ENCODE measurements around the gene LRMDA. TPM values are rescaled to one million over a fixed set of nuclear protein-coding genes. Genes with fewer than 3 reads are reported as not detected.

The LRMDA gene
- total and polyA plus RNA-seq, 4 experiments from 2014 or later: not detected

GRCh38 chr10:76210211-76210610, 778.8 kb downstream of the LRMDA start:
- DNase-seq: no peak
- Histone ChIP-seq H3K36me3 (ENCODE audit: insufficient read depth, low read length) (no peaks in the 10 kb centered on the region), H3K4me1 (ENCODE audit: insufficient read depth, low read length) (no peaks in the 10 kb centered on the region), H3K27ac (ENCODE audit: low read depth, low read length) (no peak overlapping the region), H3K9me3 (ENCODE audit: control insufficient read depth in 1 of 2, low read length in 2 of 2) (no peaks in the 10 kb centered on the region), H3K27me3 (ENCODE audit: insufficient read depth, low read length) (no peaks in the 10 kb centered on the region), H3K4me3 (ENCODE audit: low read length in 2 of 2) (no peak overlapping the region)
- Mint-ChIP-seq H3K9me3 (peaks cover 0 to 3% (median 0%) of the 10 kb centered on the region in 8 donors), H3K4me3 (no peak overlapping the region), H3K27me3 (no peaks in the 10 kb centered on the region), H3K4me1 (no peaks in the 10 kb centered on the region), H3K36me3 (no peaks in the 10 kb centered on the region), H3K27ac (no peak overlapping the region)
- intact Hi-C loops (cut with micrococcal nuclease): no loop called here
- CTCF ChIA-PET (ENCODE audit: partially characterized antibody): no interaction called here
- POLR2A ChIA-PET (ENCODE audit: partially characterized antibody): no interaction called here

- no peak for DNase-seq
- H3K27ac Mint-ChIP-seq: no peak overlapping the region
- Histone ChIP-seq H3K27me3 (ENCODE audit: insufficient read depth, low read length) (no peaks in the 10 kb centered on the region), H3K9me3 (ENCODE audit: control insufficient read depth in 1 of 2, low read length in 2 of 2) (no peaks in the 10 kb centered on the region), H3K4me3 (ENCODE audit: low read length in 2 of 2) (no peak overlapping the region), H3K36me3 (ENCODE audit: insufficient read depth, low read length) (no peaks in the 10 kb centered on the region), H3K4me1 (ENCODE audit: insufficient read depth, low read length) (no peaks in the 10 kb centered on the region), H3K27ac (ENCODE audit: low read depth, low read length) (no peak overlapping the region)
- H3K36me3 Mint-ChIP-seq: no peaks in the 10 kb centered on the region
- intact Hi-C loops (cut with micrococcal nuclease): no loop called here
- ChIA-PET POLR2A (ENCODE audit: partially characterized antibody) (no interaction called here), CTCF (ENCODE audit: partially characterized antibody) (no interaction called here)
- H3K4me1 Mint-ChIP-seq: no peaks in the 10 kb centered on the region
- no peak overlapping the region for H3K4me3 Mint-ChIP-seq
- H3K27me3 Mint-ChIP-seq: no peaks in the 10 kb centered on the region
- peaks cover 0 to 9% (median 2%) of the 10 kb centered on the region in 8 donors for H3K9me3 Mint-ChIP-seq
Observed at GRCh38 chr10:76211691-76212090, 780.3 kb downstream of the LRMDA start.

- CTCF ChIA-PET (ENCODE audit: partially characterized antibody): no interaction called here
- Histone ChIP-seq H3K27me3 (ENCODE audit: insufficient read depth, low read length) (no peaks in the 10 kb centered on the region), H3K9me3 (ENCODE audit: control insufficient read depth in 1 of 2, low read length in 2 of 2) (no peaks in the 10 kb centered on the region), H3K4me3 (ENCODE audit: low read length in 2 of 2) (no peak overlapping the region), H3K27ac (ENCODE audit: low read depth, low read length) (no peak overlapping the region), H3K36me3 (ENCODE audit: insufficient read depth, low read length) (no peaks in the 10 kb centered on the region), H3K4me1 (ENCODE audit: insufficient read depth, low read length) (no peaks in the 10 kb centered on the region)
- DNase-seq: no peak
- Mint-ChIP-seq H3K4me3 (no peak overlapping the region), H3K4me1 (no peaks in the 10 kb centered on the region), H3K27ac (no peak overlapping the region), H3K9me3 (peaks cover 0 to 12% (median 3%) of the 10 kb centered on the region in 8 donors), H3K27me3 (no peaks in the 10 kb centered on the region), H3K36me3 (no peaks in the 10 kb centered on the region)
- POLR2A ChIA-PET (ENCODE audit: partially characterized antibody): no interaction called here
- intact Hi-C loops (cut with micrococcal nuclease): no loop called here
Observed at GRCh38 chr10:76213876-76214275, 782.5 kb downstream of the LRMDA start.

GRCh38 chr10:76218035-76218434, 786.6 kb downstream of the LRMDA start:
- no peak overlapping the region for H3K4me3 Mint-ChIP-seq
- no peaks in the 10 kb centered on the region for H3K4me1 Mint-ChIP-seq
- CTCF ChIA-PET (ENCODE audit: partially characterized antibody): no interaction called here
- H3K4me3 ChIP-seq (ENCODE audit: low read length in 2 of 2): no peak overlapping the region
- no peak overlapping the region for H3K27ac ChIP-seq (ENCODE audit: low read depth, low read length)
- intact Hi-C loops (cut with micrococcal nuclease): no loop called here
- H3K27me3 ChIP-seq (ENCODE audit: insufficient read depth, low read length): no peaks in the 10 kb centered on the region
- peaks cover 0 to 17% (median 3%) of the 10 kb centered on the region in 8 donors for H3K9me3 Mint-ChIP-seq
- no peak overlapping the region for H3K27ac Mint-ChIP-seq
- no peaks in the 10 kb centered on the region for H3K4me1 ChIP-seq (ENCODE audit: insufficient read depth, low read length)
- H3K27me3 Mint-ChIP-seq: no peaks in the 10 kb centered on the region
- POLR2A ChIA-PET (ENCODE audit: partially characterized antibody): no interaction called here
- no peaks in the 10 kb centered on the region for H3K36me3 Mint-ChIP-seq
- no peak for DNase-seq
- H3K9me3 ChIP-seq (ENCODE audit: control insufficient read depth in 1 of 2, low read length in 2 of 2): no peaks in the 10 kb centered on the region
- no peaks in the 10 kb centered on the region for H3K36me3 ChIP-seq (ENCODE audit: insufficient read depth, low read length)

- Histone ChIP-seq H3K27ac (ENCODE audit: low read depth, low read length) (no peak overlapping the region), H3K9me3 (ENCODE audit: control insufficient read depth in 1 of 2, low read length in 2 of 2) (no peaks in the 10 kb centered on the region), H3K27me3 (ENCODE audit: insufficient read depth, low read length) (no peaks in the 10 kb centered on the region), H3K4me3 (ENCODE audit: low read length in 2 of 2) (no peak overlapping the region), H3K36me3 (ENCODE audit: insufficient read depth, low read length) (no peaks in the 10 kb centered on the region), H3K4me1 (ENCODE audit: insufficient read depth, low read length) (no peaks in the 10 kb centered on the region)
- POLR2A ChIA-PET (ENCODE audit: partially characterized antibody): no interaction called here
- no peak overlapping the region for H3K27ac Mint-ChIP-seq
- H3K4me3 Mint-ChIP-seq: no peak overlapping the region
- DNase-seq: no peak
- peaks cover 0 to 4% (median 2%) of the 10 kb centered on the region in 8 donors for H3K9me3 Mint-ChIP-seq
- H3K4me1 Mint-ChIP-seq: no peaks in the 10 kb centered on the region
- no peaks in the 10 kb centered on the region for H3K36me3 Mint-ChIP-seq
- intact Hi-C loops (cut with micrococcal nuclease): no loop called here
- no peaks in the 10 kb centered on the region for H3K27me3 Mint-ChIP-seq
- CTCF ChIA-PET (ENCODE audit: partially characterized antibody): no interaction called here
Observed at GRCh38 chr10:76229341-76229740, 797.9 kb downstream of the LRMDA start.

- DNase-seq: no peak
- ChIA-PET CTCF (ENCODE audit: partially characterized antibody) (no interaction called here), POLR2A (ENCODE audit: partially characterized antibody) (no interaction called here)
- no peak overlapping the region for H3K4me3 ChIP-seq (ENCODE audit: low read length in 2 of 2)
- Mint-ChIP-seq H3K27me3 (no peaks in the 10 kb centered on the region), H3K4me3 (no peak overlapping the region), H3K36me3 (no peaks in the 10 kb centered on the region), H3K4me1 (no peaks in the 10 kb centered on the region), H3K27ac (no peak overlapping the region), H3K9me3 (peaks cover 0 to 3% (median 1%) of the 10 kb centered on the region in 8 donors)
- H3K27ac ChIP-seq (ENCODE audit: low read depth, low read length): no peak overlapping the region
- H3K4me1 ChIP-seq (ENCODE audit: insufficient read depth, low read length): no peaks in the 10 kb centered on the region
- no peaks in the 10 kb centered on the region for H3K9me3 ChIP-seq (ENCODE audit: control insufficient read depth in 1 of 2, low read length in 2 of 2)
- intact Hi-C loops (cut with micrococcal nuclease): no loop called here
- H3K27me3 ChIP-seq (ENCODE audit: insufficient read depth, low read length): no peaks in the 10 kb centered on the region
- no peaks in the 10 kb centered on the region for H3K36me3 ChIP-seq (ENCODE audit: insufficient read depth, low read length)
Observed at GRCh38 chr10:76230921-76231285, 799.5 kb downstream of the LRMDA start.

- H3K4me3 Mint-ChIP-seq: no peak overlapping the region
- no peak overlapping the region for H3K27ac Mint-ChIP-seq
- H3K36me3 Mint-ChIP-seq: no peaks in the 10 kb centered on the region
- no peaks in the 10 kb centered on the region for H3K4me1 ChIP-seq (ENCODE audit: insufficient read depth, low read length)
- H3K27ac ChIP-seq (ENCODE audit: low read depth, low read length): no peak overlapping the region
- ChIA-PET CTCF (ENCODE audit: partially characterized antibody) (no interaction called here), POLR2A (ENCODE audit: partially characterized antibody) (no interaction called here)
- no peak overlapping the region for H3K4me3 ChIP-seq (ENCODE audit: low read length in 2 of 2)
- intact Hi-C loops (cut with micrococcal nuclease): no loop called here
- no peaks in the 10 kb centered on the region for H3K9me3 ChIP-seq (ENCODE audit: control insufficient read depth in 1 of 2, low read length in 2 of 2)
- DNase-seq: no peak
- H3K27me3 ChIP-seq (ENCODE audit: insufficient read depth, low read length): no peaks in the 10 kb centered on the region
- no peaks in the 10 kb centered on the region for H3K27me3 Mint-ChIP-seq
- peaks cover 0 to 3% (median 0%) of the 10 kb centered on the region in 8 donors for H3K9me3 Mint-ChIP-seq
- H3K4me1 Mint-ChIP-seq: no peaks in the 10 kb centered on the region
- H3K36me3 ChIP-seq (ENCODE audit: insufficient read depth, low read length): no peaks in the 10 kb centered on the region
Observed at GRCh38 chr10:76231286-76231934, 800.0 kb downstream of the LRMDA start.
